ENCODE measurements around the gene ISM1. TPM values are rescaled to one million over a fixed set of nuclear protein-coding genes. Genes with fewer than 3 reads are reported as not detected.

Gene ISM1
- total and polyA plus RNA-seq, 2 of the 13 experiments (the other 11 are each of a cell fraction or from before 2014, with no cell fraction given): 0.40 to 1.4 TPM

- no peak for TF ChIP-seq ZNF318 (CRISPR knock-in tag; IDR thresholded peaks at IDR 0.05)
- peak; percentile 87; the same call in 1 of the 2 replicates for TF ChIP-seq ZNF44 (CRISPR knock-in tag; IDR thresholded peaks at IDR 0.05)
- TF ChIP-seq, protein P1, sequence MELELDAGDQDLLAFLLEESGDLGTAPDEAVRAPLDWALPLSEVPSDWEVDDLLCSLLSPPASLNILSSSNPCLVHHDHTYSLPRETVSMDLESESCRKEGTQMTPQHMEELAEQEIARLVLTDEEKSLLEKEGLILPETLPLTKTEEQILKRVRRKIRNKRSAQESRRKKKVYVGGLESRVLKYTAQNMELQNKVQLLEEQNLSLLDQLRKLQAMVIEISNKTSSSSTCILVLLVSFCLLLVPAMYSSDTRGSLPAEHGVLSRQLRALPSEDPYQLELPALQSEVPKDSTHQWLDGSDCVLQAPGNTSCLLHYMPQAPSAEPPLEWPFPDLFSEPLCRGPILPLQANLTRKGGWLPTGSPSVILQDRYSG (CRISPR knock-in tag; IDR thresholded peaks at IDR 0.05): 0 out of 2 replicates have a peak, but pooled peaks have one; percentile 59
- TF ChIP-seq ZNF383 (CRISPR knock-in tag; IDR thresholded peaks at IDR 0.05; ENCODE audit: borderline replicate concordance): no peak
- TF ChIP-seq MYC (CRISPR knock-in tag; IDR thresholded peaks at IDR 0.05; ENCODE audit: borderline replicate concordance): no peak
- TF ChIP-seq ARID3A (IDR thresholded peaks at IDR 0.05; ENCODE audit: low read depth, low read length): peak; percentile 98
- peak; percentile 93 for TF ChIP-seq KAT8 (CRISPR knock-in tag; IDR thresholded peaks at IDR 0.05)
- TF ChIP-seq ZNF484 (CRISPR knock-in tag; IDR thresholded peaks at IDR 0.05; ENCODE audit: borderline replicate concordance, low read depth): no peak
- no peak for TF ChIP-seq REL (CRISPR knock-in tag; conservative IDR thresholded peaks at IDR 0.05)
- TF ChIP-seq TRIM24 (CRISPR knock-in tag; IDR thresholded peaks at IDR 0.05): peak; percentile 95
- peak; percentile 60; the same call in 1 of the 2 replicates for TF ChIP-seq MAFF (IDR thresholded peaks at IDR 0.05; ENCODE audit: low read depth, low read length)
- no peak for TF ChIP-seq ZNF674 (CRISPR knock-in tag; IDR thresholded peaks at IDR 0.05; ENCODE audit: low read depth)
- TF ChIP-seq HMG20B (CRISPR knock-in tag; conservative IDR thresholded peaks at IDR 0.05): peak; percentile 99
- peak; percentile 96 for TF ChIP-seq CREM (IDR thresholded peaks at IDR 0.05)
- no peak for TF ChIP-seq CREM (CRISPR knock-in tag; IDR thresholded peaks at IDR 0.05)
- TF ChIP-seq NFIB (CRISPR knock-in tag; IDR thresholded peaks at IDR 0.05; ENCODE audit: borderline replicate concordance): no peak
- no peak for TF ChIP-seq ZNF737 (CRISPR knock-in tag; IDR thresholded peaks at IDR 0.05; ENCODE audit: borderline replicate concordance)
- no peak for TF ChIP-seq ATRX (CRISPR knock-in tag; IDR thresholded peaks at IDR 0.05; ENCODE audit: borderline replicate concordance)
- peak; percentile 62; the same call in 1 of the 2 replicates for TF ChIP-seq NFYC (CRISPR knock-in tag; IDR thresholded peaks at IDR 0.05)
- TF ChIP-seq BCL6 (CRISPR knock-in tag; IDR thresholded peaks at IDR 0.05): peak; percentile 99
- TF ChIP-seq SATB2 (CRISPR knock-in tag; IDR thresholded peaks at IDR 0.05): peak; percentile 89; the same call in 1 of the 2 replicates
Measured at GRCh38 chr20:13243826-13244376, 22.8 kb downstream of the ISM1 start (continued).

Measured in HepG2 (cell line).